SK-N-SH (cell line): ENCODE data around the gene ECEL1.
"Not testable (repeated sequence)": the region's sequence is repeated elsewhere in the genome, so short reads cannot be mapped to it uniquely, and the experiment has no call there.

Experiments used
- ELF1 ChIP-seq: IDR thresholded peaks from 2 replicates; pipeline ENCODE4 v1.4.0; 2012
- GABPA ChIP-seq: IDR thresholded peaks from 2 replicates; pipeline ENCODE4 v1.4.0; 2012; ENCODE audit warnings: low read depth, mild to moderate bottlenecking
- RAD21 ChIP-seq: IDR thresholded peaks from 2 replicates; pipeline ENCODE4 v1.6.1; 2012; ENCODE audit warnings: mild to moderate bottlenecking, low read length
- ZBTB33 ChIP-seq: IDR thresholded peaks from 2 replicates; pipeline ENCODE4 v1.4.0; 2012; ENCODE audit warnings: low read depth, borderline replicate concordance
- TF ChIP-seq, protein P1 (sequence below): IDR thresholded peaks from 2 replicates; pipeline ENCODE4 v1.6.1; 2012; ENCODE audit warnings: mild to moderate bottlenecking, low read depth, low read length, moderate library complexity
- TF ChIP-seq, protein P2 (sequence below): fragments of 200-600 bp; sonication (generic); IDR thresholded peaks from 2 replicates; pipeline ENCODE4 v1.6.1; 2017; ENCODE audit warnings: antibody characterized with exemption, mild to moderate bottlenecking, moderate library complexity

DNA sequence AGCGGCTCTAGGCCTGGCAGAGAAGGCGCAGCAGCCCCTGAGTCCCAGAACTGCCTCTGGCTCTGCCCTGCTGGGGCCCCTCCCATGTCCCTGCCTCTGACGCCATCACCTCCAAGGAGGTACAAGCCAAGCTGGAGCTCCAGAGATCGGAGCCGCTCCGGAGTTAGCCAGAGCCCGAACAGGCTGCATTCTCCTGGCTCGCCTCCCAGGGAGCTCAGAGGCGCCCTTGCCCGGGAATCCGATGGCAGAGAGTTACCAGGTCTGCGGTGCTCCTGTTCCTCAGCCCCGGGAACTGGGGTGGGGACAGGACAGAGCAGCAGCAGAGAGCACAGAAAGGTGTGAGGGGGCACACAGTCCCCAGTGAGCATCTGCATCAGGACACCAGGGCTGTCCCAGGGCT, 44.6 kb downstream of the ECEL1 start:
- TF ChIP-seq, protein P1, sequence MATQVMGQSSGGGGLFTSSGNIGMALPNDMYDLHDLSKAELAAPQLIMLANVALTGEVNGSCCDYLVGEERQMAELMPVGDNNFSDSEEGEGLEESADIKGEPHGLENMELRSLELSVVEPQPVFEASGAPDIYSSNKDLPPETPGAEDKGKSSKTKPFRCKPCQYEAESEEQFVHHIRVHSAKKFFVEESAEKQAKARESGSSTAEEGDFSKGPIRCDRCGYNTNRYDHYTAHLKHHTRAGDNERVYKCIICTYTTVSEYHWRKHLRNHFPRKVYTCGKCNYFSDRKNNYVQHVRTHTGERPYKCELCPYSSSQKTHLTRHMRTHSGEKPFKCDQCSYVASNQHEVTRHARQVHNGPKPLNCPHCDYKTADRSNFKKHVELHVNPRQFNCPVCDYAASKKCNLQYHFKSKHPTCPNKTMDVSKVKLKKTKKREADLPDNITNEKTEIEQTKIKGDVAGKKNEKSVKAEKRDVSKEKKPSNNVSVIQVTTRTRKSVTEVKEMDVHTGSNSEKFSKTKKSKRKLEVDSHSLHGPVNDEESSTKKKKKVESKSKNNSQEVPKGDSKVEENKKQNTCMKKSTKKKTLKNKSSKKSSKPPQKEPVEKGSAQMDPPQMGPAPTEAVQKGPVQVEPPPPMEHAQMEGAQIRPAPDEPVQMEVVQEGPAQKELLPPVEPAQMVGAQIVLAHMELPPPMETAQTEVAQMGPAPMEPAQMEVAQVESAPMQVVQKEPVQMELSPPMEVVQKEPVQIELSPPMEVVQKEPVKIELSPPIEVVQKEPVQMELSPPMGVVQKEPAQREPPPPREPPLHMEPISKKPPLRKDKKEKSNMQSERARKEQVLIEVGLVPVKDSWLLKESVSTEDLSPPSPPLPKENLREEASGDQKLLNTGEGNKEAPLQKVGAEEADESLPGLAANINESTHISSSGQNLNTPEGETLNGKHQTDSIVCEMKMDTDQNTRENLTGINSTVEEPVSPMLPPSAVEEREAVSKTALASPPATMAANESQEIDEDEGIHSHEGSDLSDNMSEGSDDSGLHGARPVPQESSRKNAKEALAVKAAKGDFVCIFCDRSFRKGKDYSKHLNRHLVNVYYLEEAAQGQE = not testable (repeated sequence)
- TF ChIP-seq ELF1, ZBTB33, GABPA, RAD21: not testable (repeated sequence)
- TF ChIP-seq, protein P2, sequence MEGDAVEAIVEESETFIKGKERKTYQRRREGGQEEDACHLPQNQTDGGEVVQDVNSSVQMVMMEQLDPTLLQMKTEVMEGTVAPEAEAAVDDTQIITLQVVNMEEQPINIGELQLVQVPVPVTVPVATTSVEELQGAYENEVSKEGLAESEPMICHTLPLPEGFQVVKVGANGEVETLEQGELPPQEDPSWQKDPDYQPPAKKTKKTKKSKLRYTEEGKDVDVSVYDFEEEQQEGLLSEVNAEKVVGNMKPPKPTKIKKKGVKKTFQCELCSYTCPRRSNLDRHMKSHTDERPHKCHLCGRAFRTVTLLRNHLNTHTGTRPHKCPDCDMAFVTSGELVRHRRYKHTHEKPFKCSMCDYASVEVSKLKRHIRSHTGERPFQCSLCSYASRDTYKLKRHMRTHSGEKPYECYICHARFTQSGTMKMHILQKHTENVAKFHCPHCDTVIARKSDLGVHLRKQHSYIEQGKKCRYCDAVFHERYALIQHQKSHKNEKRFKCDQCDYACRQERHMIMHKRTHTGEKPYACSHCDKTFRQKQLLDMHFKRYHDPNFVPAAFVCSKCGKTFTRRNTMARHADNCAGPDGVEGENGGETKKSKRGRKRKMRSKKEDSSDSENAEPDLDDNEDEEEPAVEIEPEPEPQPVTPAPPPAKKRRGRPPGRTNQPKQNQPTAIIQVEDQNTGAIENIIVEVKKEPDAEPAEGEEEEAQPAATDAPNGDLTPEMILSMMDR = not testable (repeated sequence)
